ENCODE results near the gene ZNF207.

- TF ChIP-seq, protein P1, sequence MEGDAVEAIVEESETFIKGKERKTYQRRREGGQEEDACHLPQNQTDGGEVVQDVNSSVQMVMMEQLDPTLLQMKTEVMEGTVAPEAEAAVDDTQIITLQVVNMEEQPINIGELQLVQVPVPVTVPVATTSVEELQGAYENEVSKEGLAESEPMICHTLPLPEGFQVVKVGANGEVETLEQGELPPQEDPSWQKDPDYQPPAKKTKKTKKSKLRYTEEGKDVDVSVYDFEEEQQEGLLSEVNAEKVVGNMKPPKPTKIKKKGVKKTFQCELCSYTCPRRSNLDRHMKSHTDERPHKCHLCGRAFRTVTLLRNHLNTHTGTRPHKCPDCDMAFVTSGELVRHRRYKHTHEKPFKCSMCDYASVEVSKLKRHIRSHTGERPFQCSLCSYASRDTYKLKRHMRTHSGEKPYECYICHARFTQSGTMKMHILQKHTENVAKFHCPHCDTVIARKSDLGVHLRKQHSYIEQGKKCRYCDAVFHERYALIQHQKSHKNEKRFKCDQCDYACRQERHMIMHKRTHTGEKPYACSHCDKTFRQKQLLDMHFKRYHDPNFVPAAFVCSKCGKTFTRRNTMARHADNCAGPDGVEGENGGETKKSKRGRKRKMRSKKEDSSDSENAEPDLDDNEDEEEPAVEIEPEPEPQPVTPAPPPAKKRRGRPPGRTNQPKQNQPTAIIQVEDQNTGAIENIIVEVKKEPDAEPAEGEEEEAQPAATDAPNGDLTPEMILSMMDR (IDR thresholded peaks at IDR 0.05), result no peak
- TF ChIP-seq POLR2A (IDR thresholded peaks at IDR 0.05; ENCODE audit: low read length) (no peak), RAD21 (conservative IDR thresholded peaks at IDR 0.05 in 1 of 2, IDR thresholded peaks at IDR 0.05 in 1 of 2) (no peak), MAFK (IDR thresholded peaks at IDR 0.05; ENCODE audit: partially characterized antibody) (no peak), MYC (IDR thresholded peaks at IDR 0.05; ENCODE audit: borderline replicate concordance, low read length) (no peak), BHLHE40 (IDR thresholded peaks at IDR 0.05; ENCODE audit: low read depth, low read length) (no peak), FOSL2 (IDR thresholded peaks at IDR 0.05) (no peak), FOSL2 (CRISPR knock-in tag; IDR thresholded peaks at IDR 0.05) (no peak), ZFP36 (IDR thresholded peaks at IDR 0.05; ENCODE audit: borderline replicate concordance, partially characterized antibody) (no peak), USF2 (IDR thresholded peaks at IDR 0.05) (no peak), SMC3 (IDR thresholded peaks at IDR 0.05) (no peak), MAX (IDR thresholded peaks at IDR 0.05) (no peak)
These were observed 5.9 kb downstream of the ZNF207 start for GRCh38 chr17:32355649-32356377.
